ENCODE measurements around the gene FCRL4.
"Not testable (repeated sequence)": the region's sequence is repeated elsewhere in the genome, so short reads cannot be mapped to it uniquely, and the experiment has no call there.

The FCRL4 gene

GRCh38 chr1:157548081-157548480, 49.8 kb downstream of the FCRL4 start:
- not testable (repeated sequence) for DNase-seq

DNA sequence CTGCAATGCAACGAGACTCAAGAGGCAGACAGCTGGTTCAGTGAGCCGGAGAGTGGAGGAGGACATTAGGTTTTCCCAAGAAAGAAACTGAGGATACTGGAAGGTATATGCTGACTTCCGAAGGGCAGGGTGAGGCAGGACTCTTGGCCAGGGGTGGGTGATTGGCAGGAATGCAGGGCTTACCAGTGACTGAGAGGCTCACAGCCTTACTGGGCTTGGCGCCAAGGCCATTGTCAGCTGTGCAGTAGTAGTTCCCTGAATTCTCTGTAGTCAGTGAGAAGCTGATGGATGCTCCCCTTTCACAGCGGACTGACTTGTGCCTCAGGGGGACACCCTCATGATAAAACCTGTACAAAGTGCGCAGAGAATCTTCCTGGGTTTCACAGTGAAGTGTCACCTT, 55.2 kb downstream of the FCRL4 start:
- no peak for DNase-seq

- DNase-seq: no peak
These were observed 57.0 kb downstream of the FCRL4 start for GRCh38 chr1:157540852-157541251.

- DNase-seq: no peak
These were observed 57.6 kb downstream of the FCRL4 start for GRCh38 chr1:157540160-157540748.

- DNase-seq: no peak
These were observed 58.3 kb downstream of the FCRL4 start for GRCh38 chr1:157539568-157539967.

GRCh38 chr1:157532569-157532968, 65.3 kb downstream of the FCRL4 start:
- no peak for DNase-seq

DNA sequence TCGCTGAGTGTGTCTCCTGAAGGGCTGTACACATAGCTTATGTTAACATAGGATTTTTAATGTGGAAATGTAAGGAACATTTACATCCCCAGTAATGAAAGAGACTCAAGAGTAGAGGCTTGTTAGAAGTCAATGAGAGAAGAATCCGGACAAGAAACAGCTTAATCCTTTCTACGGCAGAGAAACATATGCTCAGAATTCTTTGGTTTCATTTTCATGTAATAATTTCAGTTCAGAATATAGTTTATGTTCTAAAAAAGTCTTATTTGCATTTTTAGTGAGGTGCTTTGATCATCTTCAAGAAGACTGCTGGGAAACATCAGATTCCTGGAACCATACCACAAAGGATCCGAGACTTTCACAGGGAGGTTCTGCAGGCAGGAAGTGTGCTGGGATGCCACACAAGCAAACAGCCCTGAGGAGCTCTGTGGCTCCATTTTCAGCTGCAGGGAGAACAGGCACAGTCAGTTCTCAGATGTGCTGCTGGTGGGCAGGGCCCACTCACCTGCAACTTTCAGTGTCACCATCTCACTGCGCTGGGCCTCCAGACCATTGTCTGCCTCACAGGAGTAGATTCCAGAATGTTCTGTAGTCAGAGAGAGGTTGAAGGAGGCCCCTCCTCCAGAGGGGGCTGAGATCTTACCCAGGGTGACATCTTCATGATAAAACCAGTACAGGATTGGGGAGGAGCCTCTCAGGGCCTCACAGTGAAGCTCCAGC, 74.0 kb downstream of the FCRL4 start:
- DNase-seq: no peak

Measured in right hindlimb (tissue), 1 donor.